GM13976 (cell line): ENCODE data around the gene CCM2.
A peak's percentile ranks its signal among the peaks of the same experiment; 100 is the strongest.

Source experiments
- DNase-seq: peaks from one replicate; pipeline ENCODE4 v3.0.0; 2012; ENCODE audit warnings: low spot score
- in situ Hi-C: fragments of 300-500 bp; cut with MboI; formaldehyde crosslinking; loops from one replicate; pipeline ENCODE4 v1.12.0; 2022; ENCODE audit warnings: low sequenced_read_pairs, mixed read lengths, inconsistent platforms; ENCODE audit not compliant: unreplicated experiment
- TF ChIP-seq, protein P1 (sequence below): IDR thresholded peaks from 2 replicates; pipeline ENCODE4 v1.5.1; 2012; ENCODE audit warnings: borderline replicate concordance, mild to moderate bottlenecking; ENCODE audit not compliant: insufficient read depth; ENCODE audit errors: extremely low read depth, missing control alignments, control extremely low read depth

CCM2 gene

DNA sequence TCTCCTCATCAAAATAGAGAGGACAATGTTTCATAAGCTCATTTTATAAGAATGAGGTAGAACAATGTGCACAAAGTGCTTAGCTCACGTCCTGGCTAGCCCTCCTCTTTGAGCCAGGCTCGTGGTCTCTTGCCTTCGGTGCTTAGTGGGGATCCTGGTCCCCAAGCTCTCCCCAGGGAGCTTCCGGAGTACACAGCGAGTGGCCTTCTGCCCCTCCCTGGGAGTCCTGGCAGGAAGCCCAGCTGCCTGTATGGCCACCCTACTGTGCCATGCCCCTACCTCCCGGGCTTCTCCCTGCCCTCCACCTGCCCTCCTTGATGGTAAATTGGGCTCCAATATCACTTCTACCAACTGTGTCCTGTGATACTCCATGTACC is 22.1 kb upstream of the CCM2 start:
- in situ Hi-C loops, result no loop called here
- TF ChIP-seq, protein P1, sequence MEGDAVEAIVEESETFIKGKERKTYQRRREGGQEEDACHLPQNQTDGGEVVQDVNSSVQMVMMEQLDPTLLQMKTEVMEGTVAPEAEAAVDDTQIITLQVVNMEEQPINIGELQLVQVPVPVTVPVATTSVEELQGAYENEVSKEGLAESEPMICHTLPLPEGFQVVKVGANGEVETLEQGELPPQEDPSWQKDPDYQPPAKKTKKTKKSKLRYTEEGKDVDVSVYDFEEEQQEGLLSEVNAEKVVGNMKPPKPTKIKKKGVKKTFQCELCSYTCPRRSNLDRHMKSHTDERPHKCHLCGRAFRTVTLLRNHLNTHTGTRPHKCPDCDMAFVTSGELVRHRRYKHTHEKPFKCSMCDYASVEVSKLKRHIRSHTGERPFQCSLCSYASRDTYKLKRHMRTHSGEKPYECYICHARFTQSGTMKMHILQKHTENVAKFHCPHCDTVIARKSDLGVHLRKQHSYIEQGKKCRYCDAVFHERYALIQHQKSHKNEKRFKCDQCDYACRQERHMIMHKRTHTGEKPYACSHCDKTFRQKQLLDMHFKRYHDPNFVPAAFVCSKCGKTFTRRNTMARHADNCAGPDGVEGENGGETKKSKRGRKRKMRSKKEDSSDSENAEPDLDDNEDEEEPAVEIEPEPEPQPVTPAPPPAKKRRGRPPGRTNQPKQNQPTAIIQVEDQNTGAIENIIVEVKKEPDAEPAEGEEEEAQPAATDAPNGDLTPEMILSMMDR, result no peak
- no peak for DNase-seq

DNA sequence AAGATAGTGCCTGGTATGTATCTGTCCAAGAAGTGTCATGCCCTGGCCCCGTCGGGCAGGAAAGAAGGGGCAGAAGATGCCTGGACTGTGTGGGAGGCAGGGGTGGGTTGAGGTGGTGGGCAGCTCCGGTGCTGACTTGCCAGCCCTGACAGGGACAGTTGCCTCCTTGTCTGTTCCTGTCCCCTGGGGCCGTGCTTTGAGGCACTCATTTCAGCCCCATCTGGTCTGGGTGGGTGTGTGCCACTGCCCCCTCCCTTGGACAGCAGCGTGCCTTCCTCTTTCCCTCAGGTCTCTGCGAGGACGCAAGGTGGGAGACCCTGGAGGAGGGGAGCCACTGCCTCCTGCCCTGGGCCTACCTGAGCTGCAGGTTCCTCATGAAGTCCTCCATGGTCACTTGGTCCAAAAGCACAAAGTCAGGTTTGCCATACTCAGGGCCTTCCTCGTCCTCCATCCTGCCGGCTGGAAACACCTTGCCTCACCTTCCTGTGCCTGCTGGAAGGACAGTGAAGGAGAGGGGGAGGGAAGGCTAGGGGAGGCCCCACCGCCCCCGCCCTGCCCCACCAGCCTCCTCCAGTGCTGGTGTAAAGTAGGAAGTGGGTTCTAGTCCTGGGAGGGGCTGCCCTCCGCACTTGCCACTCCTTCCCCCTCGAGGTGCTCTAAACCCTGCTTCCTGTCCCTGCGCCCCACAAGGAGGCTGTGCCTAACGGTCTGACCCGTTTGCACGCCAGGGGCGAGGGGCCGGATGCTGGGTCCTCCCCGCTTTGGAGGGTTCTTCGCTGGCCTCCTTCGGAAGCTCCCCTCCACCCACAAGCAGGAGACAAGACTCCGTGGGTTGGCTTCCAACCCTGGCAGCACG is 21.3 kb upstream of the CCM2 start, which contains the start of gene MYO1G:
TSS of gene MYO1G (minus strand) at position 505 of the 856 bp plus-strand sequence. CDS start at position 451, 54 bp downstream.
- in situ Hi-C loops, result no loop called here
- peak; percentile 85 for DNase-seq
- TF ChIP-seq, protein P1, result no peak

DNA sequence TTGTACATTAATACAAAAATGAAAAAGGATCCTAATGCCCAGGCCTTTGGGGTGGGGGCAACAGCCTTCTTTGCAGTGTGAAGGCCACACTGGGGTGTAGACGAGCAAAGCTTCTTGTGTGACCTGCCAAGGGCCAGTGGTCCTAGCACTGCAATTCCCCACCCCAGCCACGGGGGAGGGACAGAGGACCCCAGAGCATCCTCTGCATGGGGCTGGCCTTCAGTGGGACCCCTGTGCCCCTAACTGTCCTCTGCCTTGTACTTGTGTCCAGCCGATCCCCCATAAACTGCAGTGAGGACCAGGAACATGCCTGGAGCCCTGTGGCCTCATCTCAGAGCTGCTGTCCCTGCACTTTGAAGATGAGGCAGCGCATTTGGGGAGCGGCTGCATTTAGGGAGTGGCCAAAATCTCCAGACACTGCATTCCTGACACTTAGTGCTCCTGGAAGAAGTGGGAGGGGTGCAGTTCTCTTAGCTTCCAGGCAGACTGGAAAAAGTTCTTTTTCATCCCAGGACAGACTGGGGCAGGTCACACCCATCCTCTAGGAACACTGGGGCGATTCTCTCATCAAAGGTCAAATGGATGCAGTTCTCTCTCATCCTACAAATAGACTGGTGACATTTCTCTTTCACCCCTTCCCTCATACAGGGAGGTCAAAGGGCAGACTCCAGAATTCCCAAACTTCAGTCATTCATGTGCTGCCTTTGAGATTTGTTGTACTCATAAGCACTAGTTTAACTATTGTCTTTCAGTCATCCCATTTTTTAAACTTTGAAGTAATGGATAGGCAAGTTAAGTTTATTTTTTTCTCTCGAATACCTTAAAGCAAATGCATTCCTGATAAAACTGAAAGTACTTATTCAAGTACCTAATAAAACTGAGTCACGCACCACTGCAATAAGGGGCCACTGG is 20.3 kb upstream of the CCM2 start:
- TF ChIP-seq, protein P1, result peak; percentile 29
- DNase-seq, result no peak
- in situ Hi-C loops, result no loop called here

DNA sequence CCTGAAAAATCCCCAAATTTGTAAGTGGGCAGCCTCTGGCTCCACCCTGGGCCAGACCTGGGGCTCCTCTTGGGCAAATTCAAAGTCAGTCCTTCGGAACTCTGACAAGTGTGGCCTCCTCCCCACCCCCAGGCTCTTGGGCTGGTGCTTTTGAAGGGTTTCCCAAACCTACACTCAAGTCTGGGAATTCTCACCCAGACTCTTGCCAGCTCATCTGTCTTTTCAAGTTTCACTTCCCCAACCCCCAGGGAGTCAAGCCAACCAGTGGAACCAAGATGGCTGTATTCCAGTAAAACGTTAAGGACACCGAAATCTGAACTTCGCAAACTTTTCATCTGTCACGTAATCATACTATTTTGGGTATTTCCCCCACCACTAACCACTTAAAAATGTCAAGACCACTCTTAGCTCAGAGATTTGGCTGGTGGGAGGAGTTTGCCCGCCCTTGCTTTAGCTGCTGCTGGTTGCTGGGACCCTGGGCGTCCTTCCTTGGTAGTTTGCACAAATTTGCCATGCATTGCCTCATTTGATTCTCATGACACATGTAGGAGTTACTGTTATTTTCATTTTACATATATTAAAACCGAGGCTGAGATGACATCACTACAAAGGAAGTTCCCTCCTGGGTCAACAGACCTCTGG is 19.5 kb upstream of the CCM2 start:
- in situ Hi-C loops, result no loop called here
- peak; percentile 68 for DNase-seq
- TF ChIP-seq, protein P1, result no peak

DNA sequence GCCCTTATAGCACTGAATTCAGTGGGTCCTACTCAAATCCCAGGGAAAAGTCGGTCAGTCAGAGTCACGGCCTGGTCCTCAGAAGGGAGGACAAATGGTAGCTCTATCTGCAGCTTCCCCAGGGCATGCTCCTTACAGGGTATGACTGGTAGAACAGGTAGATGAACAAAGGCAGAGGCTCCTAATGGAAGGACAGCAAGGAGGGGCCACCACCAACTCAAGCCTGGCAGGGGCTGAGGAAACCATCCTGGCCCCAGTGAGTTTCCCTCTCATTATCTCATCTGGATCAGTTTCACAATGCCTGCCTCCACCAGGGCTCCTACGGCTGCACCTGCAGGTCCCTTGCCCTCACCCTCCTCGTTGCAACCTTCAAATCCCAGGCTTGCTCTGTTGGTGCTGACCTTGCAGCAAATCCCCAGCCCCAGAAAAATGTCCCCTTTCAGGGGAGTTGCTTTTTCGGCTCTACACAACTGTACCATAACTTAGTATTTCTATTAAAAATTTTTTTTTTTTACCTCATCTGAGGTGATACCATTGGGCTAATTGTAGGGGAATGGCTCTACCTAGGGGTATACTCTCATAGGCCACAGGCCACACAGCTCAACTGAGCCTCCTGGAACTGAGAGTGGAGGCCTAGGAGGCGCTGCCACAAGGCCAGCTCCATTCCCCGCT is 18.8 kb upstream of the CCM2 start:
- TF ChIP-seq, protein P1, result no peak
- in situ Hi-C loops, result no loop called here
- no peak for DNase-seq
